GM19328 (cell line): ENCODE data around the gene GLRA3.
"Not testable (repeated sequence)": the region's sequence is repeated elsewhere in the genome, so short reads cannot be mapped to it uniquely, and the experiment has no call there.

Experiments used
- ATAC-seq: cut with Tn5 transposase; IDR thresholded peaks from one replicate; pipeline ENCODE4 v1.9.1; 2021; ENCODE audit warnings: mild to moderate bottlenecking, moderate library complexity; ENCODE audit not compliant: unreplicated experiment

The GLRA3 gene

DNA sequence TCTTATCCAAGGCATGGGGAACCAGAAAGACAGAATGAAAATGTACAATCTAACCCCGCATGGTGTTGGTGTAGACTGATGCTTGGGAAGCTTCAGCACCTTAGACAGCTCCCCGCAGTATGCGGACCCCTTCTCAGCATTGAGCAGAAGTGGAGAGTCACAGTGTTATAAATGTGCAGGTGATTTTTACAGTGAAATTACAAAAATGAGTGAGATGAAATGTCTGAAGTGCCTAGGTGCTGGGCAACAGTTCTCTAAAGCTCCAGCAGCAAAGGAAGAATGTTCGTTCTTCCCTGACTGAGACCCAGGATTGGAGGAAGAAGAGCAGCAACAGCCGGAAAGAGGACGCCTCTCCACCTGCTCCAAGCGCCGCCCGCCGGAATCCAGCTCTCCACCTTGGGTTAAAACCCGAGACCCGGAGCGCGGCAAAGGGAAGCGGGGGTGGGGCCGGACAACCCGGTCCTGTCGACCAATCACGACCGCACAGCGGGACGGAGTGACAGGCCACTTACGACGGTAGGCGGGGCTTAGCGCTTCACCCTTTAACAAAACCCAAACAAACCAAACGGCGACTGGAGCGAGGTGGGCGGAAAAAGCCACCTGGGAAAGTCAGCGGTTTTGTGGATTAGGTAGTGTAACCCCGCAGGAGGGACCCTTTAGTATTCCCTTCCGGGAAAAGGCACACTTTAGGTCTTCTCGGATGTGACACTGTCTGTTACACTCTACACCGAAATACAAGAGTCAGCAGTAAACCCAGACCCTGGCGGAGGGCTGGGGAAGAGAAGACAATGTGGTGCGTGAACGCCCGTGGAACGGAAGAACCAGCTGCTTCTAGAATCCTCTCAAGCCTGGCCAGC is at the start of gene GLRA3:
Gene GLRA3, minus strand, starts transcription at position 403 of the 857 bp plus-strand sequence. CDS start 436 bp downstream, outside the sequence.
- no peak for ATAC-seq

- ATAC-seq = no peak
Measured at GRCh38 chr4:174874898-174875297, 45.9 kb upstream of the GLRA3 start.

- no peak for ATAC-seq
Measured at GRCh38 chr4:174873931-174874330, 44.9 kb upstream of the GLRA3 start.

DNA sequence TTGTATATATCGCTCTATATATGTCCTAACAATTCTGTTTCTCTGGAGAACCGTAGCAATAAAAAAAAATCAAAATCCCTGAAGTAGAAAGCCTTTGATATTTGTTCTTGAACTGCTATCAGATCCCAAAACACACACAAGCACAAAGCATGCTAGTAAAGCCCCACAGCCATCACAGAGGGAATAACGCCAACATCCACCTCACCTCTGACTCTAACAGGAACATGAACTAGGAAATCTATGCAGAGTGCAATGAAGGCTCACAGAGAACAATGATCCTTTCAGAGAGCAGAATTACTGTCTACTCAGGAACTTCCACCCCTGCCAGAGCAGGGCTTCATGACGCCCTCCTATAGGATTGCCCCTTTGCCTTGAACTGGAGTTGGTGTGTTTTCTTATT is 44.1 kb upstream of the GLRA3 start:
- ATAC-seq = not testable (repeated sequence)

DNA sequence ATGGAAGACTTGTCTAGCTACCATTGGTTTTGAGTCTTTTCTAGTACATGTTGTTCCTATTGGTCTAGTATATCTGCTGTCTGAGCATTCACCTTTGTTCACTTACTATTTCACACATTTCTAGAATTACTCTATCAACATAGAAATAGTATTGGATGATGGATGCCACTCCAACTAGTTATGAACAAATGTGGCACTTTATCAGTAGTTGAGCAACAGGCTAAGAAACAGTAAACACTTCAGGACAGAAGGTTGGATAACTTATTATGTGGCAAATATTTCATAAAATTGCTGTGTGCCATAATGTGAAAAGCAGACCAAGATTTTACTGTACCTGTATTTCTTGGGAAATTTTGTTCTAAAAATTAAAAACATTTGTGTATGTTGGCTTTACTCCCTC is 42.4 kb upstream of the GLRA3 start:
- ATAC-seq = no peak

DNA sequence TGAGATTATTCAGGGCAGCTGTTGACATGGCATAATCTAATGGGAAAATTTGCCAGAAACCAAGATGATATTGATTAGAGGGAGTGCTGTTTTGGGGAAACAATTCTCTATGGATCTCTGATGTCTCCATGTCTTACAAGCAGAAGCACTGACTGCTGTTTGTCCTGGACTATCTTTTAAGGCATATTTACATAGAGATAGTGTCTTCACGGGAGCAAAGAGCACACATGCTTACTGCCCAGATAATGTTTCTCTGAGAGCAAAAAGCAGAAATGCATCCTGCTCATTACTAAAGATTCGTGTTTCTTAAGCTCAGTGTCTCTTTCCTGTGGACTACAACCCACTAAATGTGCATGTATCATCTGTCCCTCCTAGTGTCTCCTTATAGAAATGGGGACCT is 41.3 kb upstream of the GLRA3 start:
- no peak for ATAC-seq

GRCh38 chr4:174869339-174869738 is 40.3 kb upstream of the GLRA3 start:
- no peak for ATAC-seq

DNA sequence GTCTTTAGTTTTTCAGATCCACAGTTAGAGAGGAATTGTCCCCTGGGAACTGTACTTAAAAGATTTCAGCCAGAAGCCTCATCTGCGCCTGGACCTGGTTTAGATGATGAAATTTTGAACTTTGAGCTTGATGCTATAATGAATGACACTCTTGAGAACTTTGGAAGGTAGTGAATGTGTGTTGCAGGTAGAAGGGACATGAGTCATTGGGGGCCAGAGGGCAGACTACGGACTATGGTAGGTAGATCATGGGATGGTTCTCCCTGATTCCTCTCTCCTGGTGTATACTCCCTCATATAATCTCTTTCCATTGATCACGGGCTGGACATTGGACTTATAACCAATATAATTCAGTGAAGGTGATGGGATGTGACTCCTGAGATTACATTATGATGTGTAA is 38.9 kb upstream of the GLRA3 start:
- ATAC-seq = no peak

DNA sequence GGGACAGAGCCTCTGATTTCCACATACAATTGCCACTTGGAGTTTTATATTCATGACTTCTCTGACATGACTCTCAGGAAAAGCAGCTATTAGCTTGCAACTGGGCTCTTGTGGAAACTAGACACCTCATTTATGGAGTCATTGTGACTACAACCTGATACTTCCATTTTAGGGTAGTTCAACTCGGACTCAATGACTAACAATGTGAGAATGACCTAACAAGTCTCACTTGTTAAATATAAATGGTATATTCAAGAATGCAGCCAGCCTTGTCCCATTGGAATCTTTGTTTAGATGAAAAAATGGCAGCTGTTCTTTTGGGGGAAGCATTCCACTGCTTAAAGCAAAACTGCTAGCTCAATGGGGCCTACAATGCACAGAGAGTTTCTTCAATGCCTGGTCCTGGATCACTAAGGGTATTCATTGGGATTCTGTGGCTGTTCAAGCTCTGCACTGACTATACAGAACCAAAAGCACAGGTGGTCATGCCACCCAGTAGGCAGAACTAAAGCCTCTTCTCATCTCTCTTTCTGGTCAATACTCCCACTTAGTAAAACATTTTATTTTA is 36.5 kb upstream of the GLRA3 start:
- no peak for ATAC-seq

GRCh38 chr4:174864031-174864430 is 35.0 kb upstream of the GLRA3 start:
- ATAC-seq = no peak

DNA sequence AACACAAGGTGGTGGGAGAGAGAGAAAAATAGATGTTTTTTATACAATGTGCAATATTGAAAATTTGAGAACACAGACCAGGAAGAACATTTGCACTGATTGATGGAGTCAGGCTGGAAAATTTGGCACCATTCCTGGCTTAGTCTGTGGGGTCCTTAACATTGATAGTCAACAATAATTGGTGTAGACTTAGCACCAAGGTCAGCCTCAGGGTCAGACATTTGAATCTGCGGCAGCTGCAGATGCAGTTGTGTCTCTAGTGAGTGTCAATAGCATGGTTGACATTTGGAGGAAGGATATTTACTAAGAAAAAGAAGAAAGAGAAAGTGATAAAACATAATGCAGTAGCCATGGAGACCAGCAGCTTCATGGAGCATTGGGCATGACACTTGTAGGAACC is 31.5 kb upstream of the GLRA3 start:
- ATAC-seq = no peak

- ATAC-seq = no peak
Measured at GRCh38 chr4:174859904-174860303, 30.9 kb upstream of the GLRA3 start.

GRCh38 chr4:174856926-174857800 is 28.1 kb upstream of the GLRA3 start:
- no peak for ATAC-seq

GRCh38 chr4:174855050-174855449 is 26.0 kb upstream of the GLRA3 start:
- no peak for ATAC-seq

- no peak for ATAC-seq
Measured at GRCh38 chr4:174853629-174854028, 24.6 kb upstream of the GLRA3 start.

- ATAC-seq = no peak
Measured at GRCh38 chr4:174848596-174848995, 19.5 kb upstream of the GLRA3 start.

DNA sequence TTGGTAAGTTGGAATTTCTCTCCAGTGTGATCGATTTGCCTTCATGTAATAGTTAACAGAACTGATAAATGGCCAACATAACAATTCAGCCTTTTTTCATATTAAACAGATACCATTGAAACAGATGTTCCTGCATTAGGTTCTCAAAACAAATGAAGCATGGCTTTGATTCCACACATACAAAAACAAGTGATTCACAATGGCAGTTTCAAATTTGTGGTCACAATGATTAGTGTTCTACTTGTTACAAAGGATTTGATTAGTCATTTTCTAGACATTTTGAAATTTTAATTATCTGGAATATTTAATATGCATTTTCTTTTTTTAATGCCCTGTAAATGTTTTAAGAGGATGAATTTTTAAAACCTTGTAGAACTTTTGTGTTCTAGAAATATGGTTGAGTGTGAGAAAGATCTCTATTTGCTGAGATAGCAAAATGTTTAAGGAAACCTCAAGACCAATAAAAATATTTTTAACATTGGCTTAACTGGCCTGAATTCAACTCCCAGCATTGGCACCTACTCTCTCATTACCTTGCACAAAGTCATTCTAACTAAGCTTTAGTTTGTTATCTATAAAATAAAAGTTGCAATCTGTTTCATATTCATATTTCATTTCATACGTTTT is 18.9 kb upstream of the GLRA3 start:
- ATAC-seq = no peak

GRCh38 chr4:174835536-174835935 is 6.5 kb upstream of the GLRA3 start:
- no peak for ATAC-seq

DNA sequence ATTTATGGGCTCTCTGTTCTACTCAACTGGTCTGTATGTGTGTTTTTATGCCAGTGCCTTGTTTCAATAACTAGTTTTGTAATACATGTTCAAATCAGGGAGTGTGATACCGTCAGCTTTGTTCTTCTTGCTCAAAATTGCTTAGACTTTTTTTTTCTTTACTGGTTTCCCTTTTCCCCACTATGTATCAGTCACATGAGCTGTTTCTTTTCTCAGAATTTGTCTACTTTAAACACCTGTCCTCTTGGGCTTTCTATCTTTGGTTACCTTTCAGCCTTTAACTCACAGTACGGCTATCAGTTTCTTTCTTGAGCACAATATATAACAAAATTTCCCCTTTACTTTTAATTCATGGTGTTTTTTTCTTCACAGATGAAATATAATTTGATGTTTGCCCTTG is 5.4 kb upstream of the GLRA3 start:
- no peak for ATAC-seq

DNA sequence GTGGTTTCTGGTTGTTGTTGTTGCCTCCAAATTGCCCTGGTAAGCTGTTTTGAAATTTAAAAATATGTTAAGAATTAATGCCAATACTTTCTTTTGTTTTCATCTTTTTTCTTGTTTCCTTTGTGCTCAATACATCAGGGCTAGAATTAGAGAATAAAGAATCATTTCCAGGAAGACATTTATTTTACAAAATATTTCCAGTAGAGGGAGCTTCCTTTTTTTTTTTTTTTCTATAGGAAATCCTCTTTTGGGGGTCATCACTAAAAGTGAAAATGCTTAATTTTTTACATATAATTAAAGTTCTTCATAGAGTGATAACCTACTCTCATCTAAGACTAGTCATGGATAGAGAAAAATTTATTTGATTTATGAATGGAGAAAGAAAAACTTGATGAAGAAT is 2.4 kb downstream of the GLRA3 start:
- no peak for ATAC-seq

- no peak for ATAC-seq
Measured at GRCh38 chr4:174815282-174815681, 13.8 kb downstream of the GLRA3 start.
